Activated CD8-positive, alpha-beta T cell treated with anti-CD3 and anti-CD28 coated beads, Interleukin-2, amount 10 ng/mL, durations not matched to agents 7 days and 5 days (primary cell): Measurements from ENCODE around the gene ABCG4. TPM values are rescaled to one million over a fixed set of nuclear protein-coding genes. Genes with fewer than 3 reads are reported as not detected.

Source experiments
- ATAC-seq: fragments of 150-1000 bp; cut with Tn5 transposase; one replicate; pipeline ENCODE4 v1.10.0; 2021; ENCODE audit warnings: moderate library complexity
- CTCF ChIA-PET: fragments of 350-600 bp; sonication (Branson Sonifier 250); formaldehyde crosslinking; loops from one replicate; lab custom pipeline; 2021; ENCODE audit warnings: antibody characterized with exemption; lab: Charles Lee
- POLR2A ChIA-PET: fragments of 350-600 bp; sonication (Branson Sonifier 250); formaldehyde crosslinking; loops from one replicate; lab custom pipeline; 2021; ENCODE audit warnings: antibody characterized with exemption; lab: Charles Lee
- DNase-seq: peaks from one replicate; pipeline ENCODE4 v3.0.0-alpha.2; 2020
- H3K27ac Mint-ChIP-seq: one replicate; pipeline ENCODE4 v1.8.0; 2021; ENCODE audit warnings: mild to moderate bottlenecking, mixed read lengths
- H3K27me3 Mint-ChIP-seq: one replicate; pipeline ENCODE4 v1.8.0; 2021; ENCODE audit warnings: low read depth, mixed read lengths
- H3K36me3 Mint-ChIP-seq: one replicate; pipeline ENCODE4 v1.8.0; 2021; ENCODE audit warnings: low read depth, mixed read lengths
- H3K4me1 Mint-ChIP-seq: one replicate; pipeline ENCODE4 v1.8.0; 2021; ENCODE audit warnings: low read depth, mixed read lengths
- H3K4me3 Mint-ChIP-seq: one replicate; pipeline ENCODE4 v1.8.0; 2021; ENCODE audit warnings: mild to moderate bottlenecking, mixed read lengths
- H3K9me3 Mint-ChIP-seq: one replicate; pipeline ENCODE4 v1.8.0; 2022; ENCODE audit warnings: mixed read lengths; ENCODE audit not compliant: insufficient read depth
- total RNA-seq, 2 experiments: library from RNA; stranded (reverse); gene quantifications; one replicate each; pipeline ENCODE4 v1.2.3, GENCODE V29; 2021

The ABCG4 gene
- total RNA-seq, 2 experiments from 2014 or later = 0.18 TPM; not detected in 1

- Mint-ChIP-seq H3K9me3 (no peaks in the 10 kb centered on the region), H3K4me1 (peaks cover 50% of the 10 kb centered on the region), H3K27me3 (no peaks in the 10 kb centered on the region), H3K36me3 (peaks cover 62% of the 10 kb centered on the region), H3K4me3 (peak overlapping the region; percentile 71), H3K27ac (peak overlapping the region; percentile 97)
- DNase-seq (no peak), ATAC-seq (no peak)
- ChIA-PET POLR2A (interaction anchor here (0.9 to 1.9 kb wide), 5 partner anchors 9 to 22 kb away, joined by 3 to 14 read pairs (median 4); partner anchors contain the start of gene C2CD2L), CTCF (interaction anchor here (0.7 to 1.9 kb wide), 6 partner anchors 9 to 205 kb away, joined by 3 to 6 read pairs (median 4); partner anchors contain the start of genes C2CD2L, HMBS, NLRX1 and VPS11)
Measured at GRCh38 chr11:119116235-119116594, 32.6 kb upstream of the ABCG4 start.

- peak overlapping the region; percentile 97 for H3K27ac Mint-ChIP-seq
- H3K4me3 Mint-ChIP-seq = peak overlapping the region; percentile 38
- H3K36me3 Mint-ChIP-seq = peaks cover 59% of the 10 kb centered on the region
- no peaks in the 10 kb centered on the region for H3K27me3 Mint-ChIP-seq
- CTCF ChIA-PET = interaction anchor here (0.7 to 1.4 kb wide), 2 partner anchors 14 to 32 kb away, joined by 3 to 4 read pairs; partner anchors contain the start of gene HMBS
- H3K4me1 Mint-ChIP-seq = peaks cover 50% of the 10 kb centered on the region
- ATAC-seq (no peak), DNase-seq (no peak)
- H3K9me3 Mint-ChIP-seq = no peaks in the 10 kb centered on the region
- POLR2A ChIA-PET = interaction anchor here (0.9 kb wide), 1 partner anchor 14 kb away, joined by 3 read pairs; no protein-coding TSS in a partner anchor
Measured at GRCh38 chr11:119116601-119117000, 32.3 kb upstream of the ABCG4 start.

DNA sequence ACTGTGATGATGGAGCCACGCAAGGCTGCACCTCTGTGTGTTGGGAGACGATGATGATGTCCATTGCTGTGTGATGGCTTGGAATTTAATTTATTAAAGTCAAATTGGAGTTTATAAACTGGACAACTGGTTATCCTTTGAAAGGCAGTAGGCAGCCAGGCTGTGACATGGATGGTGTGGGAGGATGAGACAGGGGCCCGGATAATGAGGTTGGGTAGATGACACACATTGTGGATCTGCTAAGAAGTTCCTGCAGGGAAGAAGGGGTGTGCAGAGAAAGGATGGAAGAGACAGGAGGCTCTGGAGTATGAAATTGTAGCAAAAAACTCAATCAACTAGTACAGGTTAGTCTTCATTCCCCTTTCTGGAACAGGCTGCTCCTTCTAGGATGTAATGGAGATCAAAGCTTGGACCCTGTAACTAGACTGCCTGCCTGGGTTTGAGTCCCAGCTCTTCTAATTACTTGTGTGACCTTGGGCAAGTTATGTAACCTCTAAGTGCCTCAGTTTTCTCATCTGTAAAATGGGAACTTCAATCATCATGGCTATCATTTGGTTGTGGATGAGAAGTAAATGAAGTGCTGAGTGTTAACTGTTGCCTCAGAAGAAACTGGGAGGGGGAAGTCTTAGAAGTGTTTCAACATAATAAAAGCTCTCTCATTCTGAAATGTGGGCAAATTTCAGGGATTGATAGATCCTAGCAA lies 31.7 kb upstream of the ABCG4 start:
- H3K4me3 Mint-ChIP-seq = no peak overlapping the region
- peak overlapping the region; percentile 97 for H3K27ac Mint-ChIP-seq
- ATAC-seq (no peak), DNase-seq (no peak)
- no peaks in the 10 kb centered on the region for H3K27me3 Mint-ChIP-seq
- H3K36me3 Mint-ChIP-seq = peaks cover 53% of the 10 kb centered on the region
- ChIA-PET CTCF (interaction anchor here (1.5 to 2.2 kb wide), 3 partner anchors 8 to 89 kb away, joined by 4 to 6 read pairs (median 5); partner anchors contain the start of gene CBL), POLR2A (interaction anchor here (0.8 to 1.9 kb wide), 3 partner anchors 8 to 14 kb away, joined by 3 to 6 read pairs (median 3); partner anchors contain the start of gene C2CD2L)
- H3K4me1 Mint-ChIP-seq = peaks cover 52% of the 10 kb centered on the region
- no peaks in the 10 kb centered on the region for H3K9me3 Mint-ChIP-seq

GRCh38 chr11:119118227-119118626 lies 30.6 kb upstream of the ABCG4 start:
- Mint-ChIP-seq H3K9me3 (no peaks in the 10 kb centered on the region), H3K36me3 (peaks cover 46% of the 10 kb centered on the region), H3K27me3 (no peaks in the 10 kb centered on the region), H3K4me1 (peaks cover 57% of the 10 kb centered on the region), H3K4me3 (no peak overlapping the region), H3K27ac (no peak overlapping the region)
- CTCF ChIA-PET = interaction anchor here (0.9 to 2.2 kb wide), 4 partner anchors 9 to 148 kb away, joined by 4 to 6 read pairs (median 5); partner anchors contain the start of gene CBL
- ATAC-seq (no peak), DNase-seq (no peak)
- POLR2A ChIA-PET = interaction anchor here (0.8 to 1.9 kb wide), 4 partner anchors 9 to 538 kb away, joined by 3 to 6 read pairs (median 4); partner anchors contain the start of gene C2CD2L

- H3K4me3 Mint-ChIP-seq = no peak overlapping the region
- ChIA-PET CTCF (interaction anchor here (0.9 to 2.2 kb wide), 4 partner anchors 50 to 148 kb away, joined by 5 to 6 read pairs (median 5); partner anchors contain the start of gene CBL), POLR2A (interaction anchor here (0.8 to 1.9 kb wide), 3 partner anchors 10 to 539 kb away, joined by 3 to 7 read pairs (median 6); a partner anchor contains a TSS)
- ATAC-seq = no peak
- H3K4me1 Mint-ChIP-seq = peaks cover 55% of the 10 kb centered on the region
- peaks cover 43% of the 10 kb centered on the region for H3K36me3 Mint-ChIP-seq
- DNase-seq = no peak
- no peaks in the 10 kb centered on the region for H3K9me3 Mint-ChIP-seq
- no peaks in the 10 kb centered on the region for H3K27me3 Mint-ChIP-seq
- no peak overlapping the region for H3K27ac Mint-ChIP-seq
Measured at GRCh38 chr11:119118946-119119345, 29.9 kb upstream of the ABCG4 start.

- Mint-ChIP-seq H3K9me3 (no peaks in the 10 kb centered on the region), H3K36me3 (peaks cover 39% of the 10 kb centered on the region), H3K4me3 (peak overlapping the region; percentile 81), H3K27me3 (no peaks in the 10 kb centered on the region), H3K4me1 (peaks cover 42% of the 10 kb centered on the region), H3K27ac (peak overlapping the region; percentile 67)
- peak; percentile 22 for DNase-seq
- no peak for ATAC-seq
- ChIA-PET CTCF (interaction anchor here (0.9 to 1.6 kb wide), 6 partner anchors 12 to 217 kb away, joined by 3 to 6 read pairs (median 4); partner anchors contain the start of gene C2CD2L), POLR2A (interaction anchor here (1.0 to 3.8 kb wide), 6 partner anchors 11 to 260 kb away, joined by 3 to 29 read pairs (median 4); partner anchors contain the start of gene DPAGT1)
Measured at GRCh38 chr11:119120639-119121007, 28.2 kb upstream of the ABCG4 start.

GRCh38 chr11:119121008-119121810 lies 27.6 kb upstream of the ABCG4 start, which contains the start of gene HINFP:
Gene HINFP, plus strand, starts transcription at chr11:119121580. Its CDS starts 5,365 bp downstream, at chr11:119126945.
- CTCF ChIA-PET = interaction anchor here (0.6 to 1.6 kb wide), 12 partner anchors 12 to 217 kb away, joined by 3 to 9 read pairs (median 4); partner anchors contain the start of genes C2CD2L and HMBS
- H3K36me3 Mint-ChIP-seq = peaks cover 33% of the 10 kb centered on the region
- peak within 1 kb of the TSS; percentile 67 for H3K27ac Mint-ChIP-seq
- DNase-seq (peak; percentile 100), ATAC-seq (peak; percentile 97)
- peak within 1 kb of the TSS; percentile 81 for H3K4me3 Mint-ChIP-seq
- H3K9me3 Mint-ChIP-seq = no peaks in the 10 kb centered on the region
- no peaks in the 10 kb centered on the region for H3K27me3 Mint-ChIP-seq
- POLR2A ChIA-PET = interaction anchor here (0.7 to 3.8 kb wide), 11 partner anchors 12 to 261 kb away, joined by 3 to 29 read pairs (median 3); partner anchors contain the start of genes C2CD2L, CBL and DPAGT1
- H3K4me1 Mint-ChIP-seq = peaks cover 36% of the 10 kb centered on the region

GRCh38 chr11:119121811-119122124 lies 27.1 kb upstream of the ABCG4 start:
- peaks cover 28% of the 10 kb centered on the region for H3K36me3 Mint-ChIP-seq
- DNase-seq (peak; percentile 52), ATAC-seq (peak; percentile 28)
- peak overlapping the region; percentile 67 for H3K27ac Mint-ChIP-seq
- H3K4me3 Mint-ChIP-seq = peak overlapping the region; percentile 81
- ChIA-PET POLR2A (interaction anchor here (0.8 to 3.8 kb wide), 6 partner anchors 15 to 84 kb away, joined by 3 to 29 read pairs (median 6); partner anchors contain the start of genes C2CD2L, CBL and DPAGT1), CTCF (interaction anchor here (0.8 to 1.6 kb wide), 8 partner anchors 12 to 217 kb away, joined by 3 to 9 read pairs (median 4); partner anchors contain the start of genes C2CD2L and HMBS)
- peaks cover 35% of the 10 kb centered on the region for H3K4me1 Mint-ChIP-seq
- no peaks in the 10 kb centered on the region for H3K27me3 Mint-ChIP-seq
- no peaks in the 10 kb centered on the region for H3K9me3 Mint-ChIP-seq

DNA sequence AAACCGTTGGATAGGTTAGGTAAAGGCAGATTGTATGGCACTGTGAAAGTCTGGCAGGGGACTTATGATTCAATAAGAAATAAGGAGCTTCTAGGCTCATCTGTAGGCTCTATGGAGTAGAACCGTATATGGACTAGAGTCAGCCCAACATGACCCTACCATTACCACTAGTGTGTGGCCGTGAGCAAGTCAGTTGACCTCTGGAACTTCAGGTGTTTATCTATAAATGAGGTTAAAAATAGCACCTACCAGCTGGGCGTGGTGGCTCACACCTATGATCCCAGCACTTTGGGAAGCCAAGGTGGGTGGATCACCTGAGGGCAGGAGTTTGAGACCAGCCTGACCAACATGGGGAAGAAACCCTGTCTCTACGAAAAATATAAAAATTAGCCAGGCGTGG lies 23.0 kb upstream of the ABCG4 start:
- CTCF ChIA-PET = interaction anchor here (1.1 to 1.6 kb wide), 3 partner anchors 43 to 80 kb away, joined by 3 to 5 read pairs (median 4); partner anchors contain the start of gene CBL
- no peaks in the 10 kb centered on the region for H3K27me3 Mint-ChIP-seq
- ATAC-seq (no peak), DNase-seq (no peak)
- no peak overlapping the region for H3K27ac Mint-ChIP-seq
- POLR2A ChIA-PET = no interaction called here
- H3K4me1 Mint-ChIP-seq = peaks cover 22% of the 10 kb centered on the region
- H3K9me3 Mint-ChIP-seq = no peaks in the 10 kb centered on the region
- H3K36me3 Mint-ChIP-seq = peaks cover 25% of the 10 kb centered on the region
- no peak overlapping the region for H3K4me3 Mint-ChIP-seq

GRCh38 chr11:119126675-119127268 lies 22.1 kb upstream of the ABCG4 start:
- peak overlapping the region; percentile 54 for H3K27ac Mint-ChIP-seq
- H3K4me1 Mint-ChIP-seq = peaks cover 20% of the 10 kb centered on the region
- ChIA-PET CTCF (interaction anchor here (1.1 to 1.6 kb wide), 3 partner anchors 42 to 79 kb away, joined by 3 to 5 read pairs (median 4); partner anchors contain the start of gene CBL), POLR2A (interaction anchor here (0.5 kb wide), 1 partner anchor 59 kb away, joined by 5 read pairs; the partner anchor contains the start of gene VPS11)
- ATAC-seq (no peak), DNase-seq (no peak)
- H3K27me3 Mint-ChIP-seq = no peaks in the 10 kb centered on the region
- H3K9me3 Mint-ChIP-seq = no peaks in the 10 kb centered on the region
- peaks cover 34% of the 10 kb centered on the region for H3K36me3 Mint-ChIP-seq
- no peak overlapping the region for H3K4me3 Mint-ChIP-seq
